Small intestine (tissue), 7 donors: ENCODE data around the gene NTN5. TPM values are rescaled to one million over a fixed set of nuclear protein-coding genes. Genes with fewer than 3 reads are reported as not detected.
"Not testable (repeated sequence)": the region's sequence is repeated elsewhere in the genome, so short reads cannot be mapped to it uniquely, and the experiment has no call there.

Experiments used
- DNase-seq, 2 donors: peaks; one replicate each; pipeline versions ENCODE4 v3.0.0 to v3.0.0-alpha.2; 2013
- FAIRE-seq: peaks from 2 replicates; lab custom pipeline; 2012; peaks lifted over from hg19 to GRCh38; lab: Jason Lieb, UNC
- H3K27ac ChIP-seq, 3 donors: one replicate each; pipeline ENCODE4 v1.5.1; 2013; ENCODE audit warnings: low read length in 2 of 3, mild to moderate bottlenecking in 2 of 3, control low read depth in 1 of 3, inconsistent platforms in 1 of 3, low read depth in 1 of 3, moderate library complexity in 1 of 3
- H3K27me3 ChIP-seq, 3 donors: one replicate each; pipeline ENCODE4 v1.6.1; 2013; ENCODE audit warnings: low read length in 3 of 3, inconsistent platforms in 1 of 3; ENCODE audit not compliant: control insufficient read depth in 3 of 3, insufficient read depth in 3 of 3
- H3K36me3 ChIP-seq, 3 donors: one replicate each; pipeline ENCODE4 v1.6.1; 2013; ENCODE audit warnings: low read length in 3 of 3, inconsistent platforms in 1 of 3, low read depth in 1 of 3, mild to moderate bottlenecking in 1 of 3, moderate library complexity in 1 of 3; ENCODE audit not compliant: control insufficient read depth in 3 of 3, insufficient read depth in 2 of 3
- H3K4me1 ChIP-seq, 3 donors: one replicate each; pipeline ENCODE4 v1.6.1; 2013; ENCODE audit warnings: low read length in 2 of 3, inconsistent platforms in 1 of 3, low read depth in 1 of 3, mild to moderate bottlenecking in 1 of 3, moderate library complexity in 1 of 3; ENCODE audit not compliant: control insufficient read depth in 3 of 3, insufficient read depth in 2 of 3
- H3K4me3 ChIP-seq, 3 donors: one replicate each; pipeline ENCODE4 v1.5.1; 2013; ENCODE audit warnings: low read length in 3 of 3, control low read depth in 1 of 3, inconsistent platforms in 1 of 3, low read depth in 1 of 3, mild to moderate bottlenecking in 1 of 3, moderate library complexity in 1 of 3
- H3K9me3 ChIP-seq, 2 donors: one replicate each; pipeline ENCODE4 v1.6.1; 2013; ENCODE audit warnings: low read depth in 1 of 2, low read length in 1 of 2; ENCODE audit not compliant: control insufficient read depth in 2 of 2, insufficient read depth in 1 of 2
- WGBS, 3 donors: extraction: QIAGEN DNeasy Blood & Tissue Kit; methylation state at CpG; one replicate each; pipeline ENCODE4 v1.1.7; 2013; 5-methylcytosine and 5-hydroxymethylcytosine counted together
- polyA plus RNA-seq, 4 donors: library from polyadenylated mRNA; stranded (reverse) in 3 of 4; unstranded in 1 of 4; fragments of 200-250 nt in 3 of 4; fragments of 120-200 nt in 1 of 4; gene quantifications; one replicate each; pipeline versions ENCODE4 v1.2.1 to v1.2.3, GENCODE V29; 2013
- donor health status: healthy with polysubstance abuse.
- donor health status: control.
- donor health status: control.
- donor health status: Bipolar disorder and iron deficiency.
- donor health status: healthy.

The NTN5 gene
- polyA plus RNA-seq, 4 donors = 0.24 to 0.32 TPM; not detected in 2

DNA sequence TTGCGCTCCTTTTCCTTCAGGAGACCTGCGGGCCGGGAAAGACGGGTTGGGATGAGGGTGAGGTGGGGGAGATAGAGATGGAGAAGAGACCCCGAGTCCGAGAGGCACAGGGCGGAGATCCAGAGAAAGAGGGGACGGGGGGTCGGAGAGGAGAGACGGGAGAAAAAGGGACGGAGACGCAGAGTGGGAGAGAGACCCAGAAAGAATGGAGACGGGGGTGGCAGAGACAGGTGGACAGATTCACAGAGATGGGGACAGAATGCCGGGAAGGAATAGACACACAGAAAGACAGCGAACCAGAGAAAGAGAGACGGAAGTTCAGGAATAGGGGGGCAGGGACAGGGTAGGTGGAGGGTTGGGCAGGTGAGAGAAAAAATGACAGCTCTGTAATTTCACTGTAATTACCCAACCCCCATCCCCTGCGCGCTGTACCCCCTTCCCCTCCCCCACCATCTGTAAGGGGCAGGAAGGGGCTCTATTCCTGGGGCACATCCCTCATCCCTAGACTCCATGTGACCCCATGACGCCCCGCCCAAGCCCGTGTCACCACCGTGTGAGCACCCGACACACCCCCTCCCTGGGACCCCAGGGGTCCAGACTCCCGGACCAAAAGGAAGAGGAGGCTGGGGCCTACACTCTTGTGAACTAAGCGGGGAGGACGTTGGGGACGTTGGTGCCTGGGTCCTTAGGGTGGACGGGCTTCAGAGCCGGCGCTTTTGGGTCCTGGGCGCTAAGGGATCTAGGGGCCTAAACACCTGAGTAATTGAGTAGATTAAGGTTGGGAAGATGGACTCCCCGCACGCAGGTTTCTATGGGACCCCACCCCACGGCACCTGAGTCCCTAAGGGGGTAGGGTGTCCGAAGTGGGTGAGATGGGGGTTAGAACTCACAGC is 36.6 kb downstream of the NTN5 start:
- peak overlapping the region; percentile 50 to 94 (median 67) for H3K4me3 ChIP-seq
- peak overlapping the region; percentile 78 to 92 (median 86) for H3K27ac ChIP-seq
- no peaks in the 10 kb centered on the region for H3K9me3 ChIP-seq
- peaks cover 0 to 5% (median 0%) of the 10 kb centered on the region in 3 donors for H3K27me3 ChIP-seq
- peaks cover 0 to 5% (median 0%) of the 10 kb centered on the region in 3 donors for H3K36me3 ChIP-seq
- no peak for FAIRE-seq
- 0 to 2% (median 1%) methylated on average over 33 to 35 of the region's 35 CpGs for WGBS, 3 donors
- H3K4me1 ChIP-seq = peaks cover 7 to 54% (median 16%) of the 10 kb centered on the region in 3 donors
- DNase-seq = peak; percentile 48 to 63

DNA sequence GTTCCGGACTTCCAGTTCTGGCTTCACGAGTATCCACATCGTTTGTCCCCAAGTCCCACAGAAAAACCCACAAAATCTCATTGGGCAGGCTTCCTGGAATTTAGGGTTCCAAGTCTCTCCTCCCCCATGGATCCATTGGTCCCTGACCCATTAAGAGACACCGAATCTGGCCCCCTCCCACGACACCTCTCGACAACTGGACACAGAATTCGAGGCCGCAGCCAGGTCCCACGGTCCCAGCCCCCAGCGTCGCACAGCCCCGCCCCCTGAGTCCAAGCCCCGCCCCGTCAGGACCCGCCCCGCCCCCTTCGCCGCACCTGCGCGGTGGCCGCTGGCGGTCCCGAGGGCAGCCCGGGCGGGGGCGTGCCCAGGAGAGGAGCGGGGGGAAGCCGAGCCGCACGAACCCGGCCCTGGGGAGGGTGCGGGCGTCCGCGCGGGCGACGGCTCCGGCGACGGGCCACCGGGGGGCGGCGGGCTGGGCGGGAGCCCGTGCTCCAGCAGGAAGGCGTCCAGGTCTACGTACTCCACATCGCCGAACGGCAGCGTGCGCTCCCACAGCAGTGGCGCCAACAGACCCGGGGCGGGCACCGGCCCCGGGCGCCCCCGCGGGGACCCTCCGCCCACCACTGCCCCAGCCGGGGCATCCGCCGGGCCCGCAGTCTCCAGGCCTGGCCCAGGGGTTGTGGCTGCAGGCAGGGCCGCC is 37.4 kb downstream of the NTN5 start:
- DNase-seq (peak; percentile 78 to 83), FAIRE-seq (no peak)
- peak overlapping the region; percentile 50 to 94 (median 67) for H3K4me3 ChIP-seq
- H3K4me1 ChIP-seq = peaks cover 11 to 62% (median 21%) of the 10 kb centered on the region in 3 donors
- H3K27ac ChIP-seq = peak overlapping the region; percentile 94 to 99 (median 96)
- H3K27me3 ChIP-seq = peaks cover 0 to 5% (median 0%) of the 10 kb centered on the region in 3 donors
- 1% methylated on average over 26 to 67 of the region's 67 CpGs for WGBS, 3 donors
- H3K9me3 ChIP-seq = no peaks in the 10 kb centered on the region
- H3K36me3 ChIP-seq = peaks cover 0 to 9% (median 0%) of the 10 kb centered on the region in 3 donors

DNA sequence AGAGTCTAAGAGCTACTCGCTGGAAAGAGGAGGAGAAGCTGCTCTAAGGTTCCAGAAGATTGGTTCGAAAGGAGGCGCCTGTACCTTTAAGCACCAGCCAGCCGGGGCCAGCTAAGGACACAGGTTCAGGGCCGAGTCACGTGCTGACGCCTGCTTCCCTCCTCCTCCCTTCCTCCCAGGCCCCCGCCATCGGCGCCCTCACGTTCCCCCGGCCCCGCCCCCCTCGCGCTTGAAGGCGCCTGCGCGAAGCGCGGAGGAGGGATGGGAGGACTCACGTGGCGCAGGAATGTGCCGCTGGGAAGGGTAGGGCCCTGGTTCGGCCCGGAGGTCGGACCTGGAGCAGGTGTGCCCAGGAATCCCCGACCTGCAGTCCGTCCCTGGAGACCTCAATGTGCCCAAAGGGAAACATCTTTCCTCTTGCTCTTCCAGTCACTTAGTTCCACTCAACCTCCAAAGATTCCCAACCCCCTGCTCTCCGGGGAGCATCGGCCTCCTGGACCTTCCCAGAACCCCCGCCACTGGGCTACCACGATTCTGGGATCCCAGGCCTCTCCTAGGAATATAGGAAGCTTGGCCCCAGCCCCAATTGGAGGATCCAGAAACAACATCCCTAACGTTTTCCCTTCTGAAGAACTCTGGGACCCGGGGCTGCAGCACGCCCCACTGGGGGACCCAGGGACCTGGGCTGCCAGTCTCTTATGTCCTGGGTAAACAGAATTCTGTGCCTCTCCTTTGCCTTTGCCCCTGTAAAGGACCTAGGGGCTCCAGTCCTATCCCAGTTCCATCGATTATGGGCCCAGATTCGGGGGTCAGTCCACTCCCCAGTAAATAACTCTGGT is 38.2 kb downstream of the NTN5 start:
- peak overlapping the region in 2 of 3 donors; percentile 12 to 94 for H3K4me3 ChIP-seq
- H3K4me1 ChIP-seq = peaks cover 12 to 70% (median 21%) of the 10 kb centered on the region in 3 donors
- peak overlapping the region; percentile 94 to 99 (median 96) for H3K27ac ChIP-seq
- DNase-seq = peak; percentile 98
- peaks cover 0 to 11% (median 0%) of the 10 kb centered on the region in 3 donors for H3K36me3 ChIP-seq
- no peaks in the 10 kb centered on the region for H3K9me3 ChIP-seq
- 2 to 5% (median 4%) methylated on average over 31 to 37 of the region's 37 CpGs for WGBS, 3 donors
- peaks cover 0 to under 1% (median 0%) of the 10 kb centered on the region in 3 donors for H3K27me3 ChIP-seq
- no peak for FAIRE-seq

DNA sequence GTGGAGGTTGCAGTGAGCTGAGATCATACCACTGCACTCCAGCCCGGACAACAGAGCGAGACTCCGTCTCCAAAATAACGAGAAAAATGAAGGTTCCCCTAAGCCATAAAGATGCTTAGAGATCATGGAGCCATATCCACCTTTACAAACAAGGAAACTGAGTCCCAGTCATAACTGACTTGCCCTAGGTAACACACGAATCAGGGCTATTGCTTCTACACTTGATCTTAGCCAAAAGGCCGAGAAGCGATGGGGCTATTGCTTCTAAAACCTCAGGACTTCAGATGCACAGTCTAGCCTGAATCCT is 38.8 kb downstream of the NTN5 start:
- Histone ChIP-seq H3K4me3 (peak overlapping the region in 1 of 3 donors; percentile 19), H3K9me3 (no peaks in the 10 kb centered on the region), H3K27me3 (no peaks in the 10 kb centered on the region), H3K4me1 (peaks cover 15 to 73% (median 21%) of the 10 kb centered on the region in 3 donors), H3K27ac (peak overlapping the region; percentile 77 to 86 (median 79)), H3K36me3 (peaks cover 0 to 18% (median 0%) of the 10 kb centered on the region in 3 donors)
- FAIRE-seq (no peak), DNase-seq (no peak)
- 17 to 44% (median 28%) methylated on average over 7 of the region's 7 CpGs for whole genome bisulfite sequencing, 3 donors

DNA sequence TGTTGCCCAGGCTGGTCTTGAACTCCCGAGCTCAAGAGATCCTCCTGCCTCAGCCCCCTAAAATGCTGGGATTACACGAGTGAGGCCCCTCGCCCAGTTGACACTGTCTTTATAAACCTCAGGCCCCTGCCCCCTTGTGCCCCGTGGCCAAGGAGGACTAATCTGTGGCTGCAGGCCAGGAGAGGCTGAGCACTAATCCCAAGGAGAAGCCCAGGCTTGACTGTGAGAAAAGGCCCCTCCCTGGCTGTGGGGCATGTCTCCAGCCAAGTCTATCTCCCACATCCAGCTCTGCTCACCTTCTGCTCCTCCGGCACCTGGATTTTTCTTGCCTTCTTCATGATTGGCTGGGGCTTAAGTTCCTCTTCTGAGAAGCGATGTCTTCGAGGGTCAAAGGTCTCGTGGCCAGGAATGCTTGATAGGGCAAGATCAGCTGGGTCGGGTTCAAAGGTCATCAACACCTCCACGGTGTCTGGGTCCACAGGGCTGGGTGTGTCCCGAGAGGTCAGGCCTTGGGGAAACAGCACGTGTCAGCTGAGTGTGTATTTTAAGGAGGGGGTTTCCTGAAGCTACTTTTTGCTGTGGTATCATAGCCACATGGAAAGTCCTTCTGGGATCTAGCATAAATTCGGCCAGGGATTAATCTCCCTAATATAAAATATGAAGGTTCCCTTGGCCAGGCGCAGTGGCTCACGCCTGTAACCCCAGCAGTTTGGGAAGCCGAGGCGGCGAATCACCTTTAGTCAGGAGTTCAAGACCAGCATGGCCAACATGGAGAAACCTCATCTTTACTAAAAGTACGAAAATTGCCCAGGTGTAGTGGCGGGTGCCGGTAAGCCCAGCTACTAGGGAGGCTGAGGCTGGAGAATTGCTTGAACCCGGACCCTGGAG is 39.4 kb downstream of the NTN5 start:
- FAIRE-seq (no peak), DNase-seq (peak; percentile 91 to 99)
- H3K4me3 ChIP-seq = no peak overlapping the region
- no peaks in the 10 kb centered on the region for H3K9me3 ChIP-seq
- H3K4me1 ChIP-seq = peaks cover 11 to 67% (median 19%) of the 10 kb centered on the region in 3 donors
- peak overlapping the region; percentile 77 to 86 (median 79) for H3K27ac ChIP-seq
- no peaks in the 10 kb centered on the region for H3K27me3 ChIP-seq
- whole genome bisulfite sequencing, 3 donors = 26 to 62% (median 40%) methylated on average over 22 of the region's 22 CpGs
- H3K36me3 ChIP-seq = peaks cover 0 to 24% (median 0%) of the 10 kb centered on the region in 3 donors

DNA sequence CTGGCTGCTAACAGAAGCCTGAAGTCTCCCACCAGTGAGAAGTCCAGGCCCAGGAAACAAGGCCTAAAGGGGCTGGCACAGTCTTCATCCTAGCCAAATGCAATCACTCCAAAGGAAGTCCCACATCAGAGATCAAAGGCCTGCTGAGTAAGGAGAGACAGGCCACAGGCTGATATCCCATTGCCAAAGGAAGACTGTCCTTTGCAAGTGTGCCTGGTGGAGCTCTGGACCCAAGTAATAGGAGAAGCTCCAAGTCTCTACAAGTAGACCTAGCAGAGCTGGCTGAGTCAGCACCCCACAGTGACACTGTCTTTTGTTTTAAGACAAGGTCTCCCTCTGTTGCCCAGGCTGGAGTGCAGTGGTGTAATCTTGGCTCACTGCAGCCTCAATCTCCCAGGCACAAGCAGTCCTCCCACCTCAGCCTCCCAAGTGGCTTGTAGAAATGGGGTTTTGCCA is 40.1 kb downstream of the NTN5 start:
- Histone ChIP-seq H3K36me3 (peaks cover 0 to 30% (median 0%) of the 10 kb centered on the region in 3 donors), H3K27me3 (no peaks in the 10 kb centered on the region), H3K9me3 (no peaks in the 10 kb centered on the region), H3K27ac (peak overlapping the region; percentile 77 to 83 (median 79)), H3K4me1 (peaks cover 12 to 70% (median 18%) of the 10 kb centered on the region in 3 donors), H3K4me3 (no peak overlapping the region)
- FAIRE-seq = no peak
- DNase-seq = peak; percentile 31 to 67

DNA sequence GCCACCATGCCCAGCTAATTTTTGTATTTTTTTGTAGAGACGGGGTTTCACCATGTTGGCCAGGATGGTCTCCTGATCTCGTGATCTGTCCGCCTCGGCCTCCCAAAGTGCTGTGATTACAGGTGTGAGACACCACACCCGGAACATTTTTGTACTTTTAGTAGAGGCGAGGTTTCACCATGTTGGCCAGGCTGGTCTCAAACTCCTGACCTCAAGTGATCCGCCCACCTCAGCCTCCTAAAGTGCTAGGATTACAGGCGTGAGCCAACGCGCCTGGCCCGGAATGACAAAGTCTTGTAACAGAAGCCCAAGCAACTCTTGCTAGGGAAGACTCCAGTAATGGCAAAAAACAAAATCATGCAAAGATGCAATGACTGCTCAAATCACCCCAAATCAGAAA is 40.5 kb downstream of the NTN5 start:
- FAIRE-seq, H3K9me3 ChIP-seq, H3K27me3 ChIP-seq, DNase-seq, H3K4me3 ChIP-seq: not testable (repeated sequence)
- peaks cover 0 to 35% (median 0%) of the 10 kb centered on the region in 3 donors for H3K36me3 ChIP-seq
- peaks cover 12 to 75% (median 18%) of the 10 kb centered on the region in 3 donors for H3K4me1 ChIP-seq
- H3K27ac ChIP-seq = peak overlapping the region in 2 of 3 donors; percentile 79 to 83
- 77 to 87% (median 79%) methylated on average over 11 of the region's 11 CpGs for WGBS, 3 donors
